Bronchial epithelial cell (primary cell): Measurements from ENCODE around the gene HMCN2. TPM values are rescaled to one million over a fixed set of nuclear protein-coding genes. Genes with fewer than 3 reads are reported as not detected.

Source experiments
- DNase-seq: peaks from one replicate; pipeline ENCODE4 v3.0.0-alpha.2; 2010; ENCODE audit warnings: low read depth
- FAIRE-seq: peaks from 2 replicates; lab custom pipeline; 2011; peaks lifted over from hg19 to GRCh38; lab: Jason Lieb, UNC
- H3K27me3 ChIP-seq: 2 replicates; pipeline ENCODE4 v1.5.1; 2011; ENCODE audit warnings: low read length; ENCODE audit not compliant: control insufficient read depth, insufficient read depth
- H3K36me3 ChIP-seq: 2 replicates; pipeline ENCODE4 v1.5.1; 2011; ENCODE audit warnings: low read length; ENCODE audit not compliant: control insufficient read depth, insufficient read depth
- H3K4me3 ChIP-seq: 2 replicates; pipeline ENCODE4 v1.5.1; 2011; ENCODE audit warnings: mild to moderate bottlenecking, low read depth, low read length, control low read depth
- total RNA-seq: library from RNA; depleted of rRNA; stranded (reverse); fragments of >200 nt; gene quantifications from 2 replicates; pipeline ENCODE4 v1.2.1, GENCODE V29; 2014
- TF ChIP-seq, protein P1 (sequence below): IDR thresholded peaks from 2 replicates; pipeline ENCODE4 v1.5.1; 2011; ENCODE audit warnings: mild to moderate bottlenecking, moderate library complexity, low read length, control low read depth, inconsistent platforms; ENCODE audit not compliant: insufficient read depth, severe bottlenecking

Gene HMCN2
- total RNA-seq, 1 donor from 2014 or later: under 0.01 TPM

DNA sequence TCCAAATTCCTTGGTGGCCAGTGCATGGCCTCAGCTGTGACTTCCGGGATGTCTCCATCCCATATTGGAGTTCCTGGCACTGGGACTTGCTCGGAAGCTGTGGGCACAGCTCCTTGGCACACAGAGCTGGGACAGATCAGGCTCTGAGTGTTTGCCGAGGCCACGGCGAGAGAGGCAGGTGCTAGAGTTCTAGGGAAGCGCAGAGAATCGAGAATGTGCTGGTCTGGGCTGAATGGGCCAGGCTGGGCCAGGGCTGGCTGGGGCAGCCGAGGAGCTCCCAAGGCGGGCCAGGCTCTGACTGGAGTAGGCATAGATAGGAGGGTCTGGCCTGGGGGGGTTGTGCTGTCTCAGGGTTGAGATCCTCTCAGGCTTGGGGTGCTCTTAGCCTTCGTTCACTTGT, 45.4 kb downstream of the HMCN2 start:
- FAIRE-seq: no peak
- no peak for DNase-seq

DNA sequence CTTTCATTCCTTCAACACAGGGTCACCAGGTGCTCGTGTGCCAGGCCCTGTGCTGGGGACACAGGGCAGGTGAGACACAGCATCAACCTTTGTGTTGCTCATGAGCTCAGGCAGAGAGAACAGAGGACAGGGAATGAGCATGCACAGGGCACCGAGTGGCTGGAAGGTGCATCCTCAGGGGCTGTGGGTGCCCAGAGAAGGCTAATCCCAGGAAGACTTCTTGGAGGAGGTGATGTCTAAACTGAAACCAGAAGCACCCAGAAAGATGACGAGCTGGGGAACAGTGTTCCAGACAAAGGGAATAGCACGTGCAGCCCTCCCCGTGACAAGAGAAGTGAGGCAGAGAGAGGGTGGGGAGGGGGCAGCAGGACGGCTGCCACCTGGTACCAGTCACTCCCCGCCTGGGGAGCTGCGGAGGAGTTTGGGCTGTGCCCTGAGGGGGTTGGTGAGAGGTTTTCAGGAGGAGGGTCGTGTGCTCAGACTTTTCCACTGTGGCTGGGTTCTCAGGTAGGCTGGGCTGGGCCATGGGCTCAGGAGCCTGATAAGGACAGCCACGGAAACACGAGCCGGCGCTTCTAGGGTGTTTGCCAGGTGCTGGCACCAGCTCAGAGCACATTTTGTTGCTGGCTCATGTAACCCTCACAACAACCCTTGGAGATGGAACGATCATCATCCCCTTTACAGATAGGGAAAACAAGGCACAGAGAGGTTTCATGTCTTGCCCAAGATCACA, 46.0 kb downstream of the HMCN2 start:
- TF ChIP-seq, protein P1, sequence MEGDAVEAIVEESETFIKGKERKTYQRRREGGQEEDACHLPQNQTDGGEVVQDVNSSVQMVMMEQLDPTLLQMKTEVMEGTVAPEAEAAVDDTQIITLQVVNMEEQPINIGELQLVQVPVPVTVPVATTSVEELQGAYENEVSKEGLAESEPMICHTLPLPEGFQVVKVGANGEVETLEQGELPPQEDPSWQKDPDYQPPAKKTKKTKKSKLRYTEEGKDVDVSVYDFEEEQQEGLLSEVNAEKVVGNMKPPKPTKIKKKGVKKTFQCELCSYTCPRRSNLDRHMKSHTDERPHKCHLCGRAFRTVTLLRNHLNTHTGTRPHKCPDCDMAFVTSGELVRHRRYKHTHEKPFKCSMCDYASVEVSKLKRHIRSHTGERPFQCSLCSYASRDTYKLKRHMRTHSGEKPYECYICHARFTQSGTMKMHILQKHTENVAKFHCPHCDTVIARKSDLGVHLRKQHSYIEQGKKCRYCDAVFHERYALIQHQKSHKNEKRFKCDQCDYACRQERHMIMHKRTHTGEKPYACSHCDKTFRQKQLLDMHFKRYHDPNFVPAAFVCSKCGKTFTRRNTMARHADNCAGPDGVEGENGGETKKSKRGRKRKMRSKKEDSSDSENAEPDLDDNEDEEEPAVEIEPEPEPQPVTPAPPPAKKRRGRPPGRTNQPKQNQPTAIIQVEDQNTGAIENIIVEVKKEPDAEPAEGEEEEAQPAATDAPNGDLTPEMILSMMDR: no peak
- DNase-seq (no peak), FAIRE-seq (no peak)
- Histone ChIP-seq H3K36me3 (no peaks in the 10 kb centered on the region), H3K27me3 (peaks cover 2% of the 10 kb centered on the region), H3K4me3 (no peak overlapping the region)

More for the DNA sequence above, 45.4 kb downstream of the HMCN2 start:
- Histone ChIP-seq H3K27me3 (peaks cover 2% of the 10 kb centered on the region), H3K36me3 (no peaks in the 10 kb centered on the region), H3K4me3 (no peak overlapping the region)
- TF ChIP-seq, protein P1: no peak

DNA sequence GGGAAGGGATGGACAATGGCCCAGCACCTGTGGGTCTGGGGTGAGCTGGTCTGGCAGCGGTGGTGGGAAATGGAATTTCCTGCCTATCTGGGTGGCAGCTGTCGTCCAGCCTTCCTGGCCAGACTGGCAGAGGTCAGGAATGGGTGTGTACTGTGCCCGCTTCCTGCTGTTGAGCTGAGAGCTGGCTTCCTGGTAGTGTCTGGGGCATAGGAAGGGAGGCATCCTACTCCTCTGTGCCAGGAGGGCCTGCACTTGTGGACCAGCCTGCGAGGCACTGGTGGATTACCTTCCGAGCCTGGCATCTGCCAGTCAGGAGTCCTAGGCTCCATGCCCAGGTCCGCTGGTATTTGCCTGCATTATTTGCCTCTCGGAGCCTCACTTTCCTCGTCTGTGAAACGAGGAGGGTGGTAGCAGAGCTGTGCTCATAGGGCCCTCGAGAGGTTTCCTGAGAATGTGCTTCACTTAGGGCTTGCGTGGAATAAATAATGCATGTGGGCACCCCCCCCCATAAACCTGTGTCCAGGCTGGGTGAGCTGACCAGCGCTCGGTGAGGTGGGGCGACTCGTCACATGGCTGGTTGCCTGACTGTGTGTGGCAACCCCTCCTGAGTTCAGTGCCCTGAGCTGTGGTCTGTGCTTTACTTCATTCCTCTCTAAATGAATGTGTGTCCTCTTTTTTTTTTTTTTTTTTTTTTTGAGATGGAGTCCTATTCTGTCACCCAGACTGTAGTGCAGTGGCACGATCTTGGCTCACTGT, 47.7 kb downstream of the HMCN2 start:
- no peaks in the 10 kb centered on the region for H3K36me3 ChIP-seq
- FAIRE-seq (no peak), DNase-seq (no peak)
- TF ChIP-seq, protein P1: no peak
- peaks cover 2% of the 10 kb centered on the region for H3K27me3 ChIP-seq
- no peak overlapping the region for H3K4me3 ChIP-seq

DNA sequence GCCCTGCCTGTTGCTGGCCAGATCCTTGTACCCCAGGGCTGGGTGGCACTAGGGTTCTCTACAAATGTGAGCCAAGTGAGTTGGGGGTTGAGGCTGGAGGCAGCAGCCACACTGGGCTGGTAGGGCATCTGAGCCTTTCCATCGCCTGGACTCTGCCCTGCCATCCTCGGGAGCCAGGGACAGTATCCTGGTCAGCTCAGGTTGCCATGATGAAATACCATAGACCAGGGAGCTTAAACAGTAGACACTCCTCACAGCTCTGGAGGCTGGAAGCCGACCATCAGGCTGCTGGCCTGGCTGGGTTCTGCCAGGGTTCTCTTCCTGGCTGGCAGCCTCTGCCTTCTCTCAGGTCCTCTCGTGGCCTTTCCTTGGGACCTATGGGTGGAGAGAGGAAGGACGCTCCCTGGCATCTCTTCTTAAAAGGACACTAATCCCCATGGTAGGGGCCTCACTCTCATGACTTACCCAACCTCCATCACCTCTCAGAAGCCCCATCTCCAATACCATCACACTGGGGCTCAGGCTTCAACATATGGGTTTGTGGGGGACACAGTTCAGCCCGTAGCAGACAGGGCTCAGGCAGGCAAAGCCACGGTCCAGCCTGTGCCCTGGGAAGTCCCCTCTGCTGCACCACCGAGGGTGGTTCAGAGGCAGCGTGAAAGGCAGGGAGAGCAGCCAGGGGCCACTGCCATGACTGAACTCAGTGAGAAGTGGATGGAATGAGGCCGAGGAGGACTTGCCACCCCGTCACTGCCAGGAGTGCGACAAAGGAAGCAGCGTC, 50.1 kb downstream of the HMCN2 start:
- no peak for FAIRE-seq

DNA sequence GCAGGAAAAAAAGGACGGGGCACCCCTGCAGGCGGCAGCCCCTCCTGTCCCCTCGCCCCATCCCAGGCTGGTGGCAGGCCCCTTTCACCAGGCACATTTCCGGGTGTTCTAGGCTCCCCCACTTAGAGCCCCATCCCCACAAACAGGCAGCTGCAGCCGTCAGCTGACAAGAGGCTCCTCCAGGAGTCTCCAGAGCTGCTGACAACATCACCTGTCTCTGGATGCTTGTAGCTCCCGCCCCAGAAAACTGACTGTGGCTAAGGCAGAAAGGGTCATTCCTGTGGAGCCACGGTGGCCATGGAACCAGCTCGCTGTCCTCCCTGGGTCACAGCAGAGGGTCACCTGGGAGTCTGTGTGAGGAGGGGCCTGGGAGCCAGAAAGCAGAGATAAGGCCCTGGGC, 50.9 kb downstream of the HMCN2 start:
- FAIRE-seq: no peak
- Histone ChIP-seq H3K4me3 (no peak overlapping the region), H3K27me3 (peaks cover 9% of the 10 kb centered on the region), H3K36me3 (no peaks in the 10 kb centered on the region)
- TF ChIP-seq, protein P1: no peak
- no peak for DNase-seq

More for the DNA sequence above, 50.1 kb downstream of the HMCN2 start:
- H3K27me3 ChIP-seq: peaks cover 5% of the 10 kb centered on the region
- TF ChIP-seq, protein P1: no peak
- no peaks in the 10 kb centered on the region for H3K36me3 ChIP-seq
- no peak for DNase-seq
- no peak overlapping the region for H3K4me3 ChIP-seq
